Jurkat, Clone E6-1 (cell line): ENCODE data around the gene ANO10.
A peak's percentile ranks its signal among the peaks of the same experiment; 100 is the strongest.

Source experiments
- DNase-seq: peaks from one replicate; pipeline ENCODE4 v3.0.0-alpha.2; 2011; ENCODE audit warnings: low read depth, low spot score
- H3K4me3 ChIP-seq: 2 replicates; pipeline ENCODE4 v1.5.1; 2011; ENCODE audit warnings: mild to moderate bottlenecking, low read length, control low read depth, moderate library complexity

ANO10 gene

GRCh38 chr3:43346978-43347749 is 274.6 kb downstream of the ANO10 start:
- DNase-seq: peak; percentile 88
- H3K4me3 ChIP-seq: no peak overlapping the region

- H3K4me3 ChIP-seq: no peak overlapping the region
- DNase-seq: no peak
These were observed 275.9 kb downstream of the ANO10 start for GRCh38 chr3:43345877-43346276.

GRCh38 chr3:43345246-43345645 is 276.6 kb downstream of the ANO10 start:
- no peak overlapping the region for H3K4me3 ChIP-seq
- no peak for DNase-seq

GRCh38 chr3:43344520-43344919 is 277.3 kb downstream of the ANO10 start:
- DNase-seq: no peak
- no peak overlapping the region for H3K4me3 ChIP-seq

GRCh38 chr3:43343815-43344214 is 278.0 kb downstream of the ANO10 start:
- no peak for DNase-seq

GRCh38 chr3:43343185-43343584 is 278.6 kb downstream of the ANO10 start:
- no peak overlapping the region for H3K4me3 ChIP-seq
- no peak for DNase-seq

More at GRCh38 chr3:43343815-43344214, 278.0 kb downstream of the ANO10 start:
- no peak overlapping the region for H3K4me3 ChIP-seq

GRCh38 chr3:43341788-43342187 is 280.0 kb downstream of the ANO10 start:
- H3K4me3 ChIP-seq: no peak overlapping the region
- DNase-seq: no peak

GRCh38 chr3:43340403-43340802 is 281.4 kb downstream of the ANO10 start:
- DNase-seq: no peak
- no peak overlapping the region for H3K4me3 ChIP-seq

- DNase-seq: no peak
- no peak overlapping the region for H3K4me3 ChIP-seq
These were observed 283.5 kb downstream of the ANO10 start for GRCh38 chr3:43338295-43338694.

GRCh38 chr3:43335799-43336198 is 286.0 kb downstream of the ANO10 start:
- no peak overlapping the region for H3K4me3 ChIP-seq
- DNase-seq: no peak

- H3K4me3 ChIP-seq: no peak overlapping the region
- no peak for DNase-seq
These were observed 286.8 kb downstream of the ANO10 start for GRCh38 chr3:43334976-43335375.

- DNase-seq: no peak
- H3K4me3 ChIP-seq: no peak overlapping the region
These were observed 290.4 kb downstream of the ANO10 start for GRCh38 chr3:43331381-43331780.

- DNase-seq: no peak
- H3K4me3 ChIP-seq: no peak overlapping the region
These were observed 290.8 kb downstream of the ANO10 start for GRCh38 chr3:43330981-43331380.

GRCh38 chr3:43328653-43329052 is 293.2 kb downstream of the ANO10 start:
- no peak for DNase-seq
- H3K4me3 ChIP-seq: no peak overlapping the region

GRCh38 chr3:43327582-43327979 is 294.2 kb downstream of the ANO10 start:
- no peak overlapping the region for H3K4me3 ChIP-seq
- no peak for DNase-seq

- DNase-seq: peak; percentile 38
- H3K4me3 ChIP-seq: no peak overlapping the region
These were observed 294.8 kb downstream of the ANO10 start for GRCh38 chr3:43326891-43327581.

GRCh38 chr3:43323541-43323940 is 298.3 kb downstream of the ANO10 start:
- no peak overlapping the region for H3K4me3 ChIP-seq
- no peak for DNase-seq

GRCh38 chr3:43320288-43320687 is 301.5 kb downstream of the ANO10 start:
- no peak for DNase-seq
- H3K4me3 ChIP-seq: no peak overlapping the region

- H3K4me3 ChIP-seq: no peak overlapping the region
- no peak for DNase-seq
These were observed 302.0 kb downstream of the ANO10 start for GRCh38 chr3:43319794-43320193.

GRCh38 chr3:43319376-43319775 is 302.4 kb downstream of the ANO10 start:
- H3K4me3 ChIP-seq: no peak overlapping the region
- DNase-seq: no peak
